Neural crest cell (in vitro differentiated cells): ENCODE results near the gene SLC25A21. TPM values are rescaled to one million over a fixed set of nuclear protein-coding genes. Genes with fewer than 3 reads are reported as not detected.

Experiments used
- DNase-seq: peaks from one replicate; pipeline ENCODE4 v3.0.0; 2021; ENCODE audit warnings: low read depth, mixed read lengths, low spot score
- H3K27ac Mint-ChIP-seq: one replicate; pipeline ENCODE4 v1.8.0; 2021; ENCODE audit warnings: mild to moderate bottlenecking, mixed read lengths; ENCODE audit not compliant: unreplicated experiment
- H3K27me3 Mint-ChIP-seq: 2 replicates; pipeline ENCODE4 v1.8.0; 2021; ENCODE audit warnings: low read depth, mild to moderate bottlenecking, mixed read lengths
- H3K36me3 Mint-ChIP-seq: 2 replicates; pipeline ENCODE4 v1.8.0; 2021; ENCODE audit warnings: low read depth, mild to moderate bottlenecking, mixed read lengths
- H3K4me1 Mint-ChIP-seq: 2 replicates; pipeline ENCODE4 v1.8.0; 2021; ENCODE audit warnings: mixed read lengths
- H3K4me3 Mint-ChIP-seq: one replicate; pipeline ENCODE4 v1.8.0; 2021; ENCODE audit warnings: mild to moderate bottlenecking, mixed read lengths
- H3K9me3 Mint-ChIP-seq: 2 replicates; pipeline ENCODE4 v1.8.0; 2021; ENCODE audit warnings: mixed read lengths
- CTCF ChIP-seq: fragments of 200-600 bp; sonication (generic); conservative IDR thresholded peaks from 2 replicates; pipeline ENCODE4 v1.5.0; 2021; ENCODE audit warnings: antibody characterized with exemption, mild to moderate bottlenecking
- total RNA-seq: library from RNA; stranded (reverse); gene quantifications from 2 replicates; pipeline ENCODE4 v1.2.1, GENCODE V29; 2021

The SLC25A21 gene
- total RNA-seq, 1 donor from 2014 or later = 2.2 TPM

GRCh38 chr14:36949371-36949770, 223.0 kb downstream of the SLC25A21 start:
- Mint-ChIP-seq H3K4me1 (peaks cover 3% of the 10 kb centered on the region), H3K27ac (no peak overlapping the region), H3K4me3 (no peak overlapping the region), H3K9me3 (no peaks in the 10 kb centered on the region), H3K27me3 (no peaks in the 10 kb centered on the region), H3K36me3 (no peaks in the 10 kb centered on the region)
- DNase-seq = no peak
- no peak for TF ChIP-seq CTCF

GRCh38 chr14:36948157-36948859, 224.1 kb downstream of the SLC25A21 start:
- H3K36me3 Mint-ChIP-seq = no peaks in the 10 kb centered on the region
- H3K4me1 Mint-ChIP-seq = peaks cover 3% of the 10 kb centered on the region
- no peak overlapping the region for H3K27ac Mint-ChIP-seq
- H3K27me3 Mint-ChIP-seq = peaks cover 2% of the 10 kb centered on the region
- no peak overlapping the region for H3K4me3 Mint-ChIP-seq
- H3K9me3 Mint-ChIP-seq = no peaks in the 10 kb centered on the region
- no peak for TF ChIP-seq CTCF
- no peak for DNase-seq

GRCh38 chr14:36947362-36947761, 225.0 kb downstream of the SLC25A21 start:
- TF ChIP-seq CTCF = no peak
- peaks cover 5% of the 10 kb centered on the region for H3K27me3 Mint-ChIP-seq
- no peak overlapping the region for H3K27ac Mint-ChIP-seq
- no peak for DNase-seq
- H3K9me3 Mint-ChIP-seq = no peaks in the 10 kb centered on the region
- no peaks in the 10 kb centered on the region for H3K36me3 Mint-ChIP-seq
- H3K4me3 Mint-ChIP-seq = no peak overlapping the region
- H3K4me1 Mint-ChIP-seq = peaks cover 3% of the 10 kb centered on the region

DNA sequence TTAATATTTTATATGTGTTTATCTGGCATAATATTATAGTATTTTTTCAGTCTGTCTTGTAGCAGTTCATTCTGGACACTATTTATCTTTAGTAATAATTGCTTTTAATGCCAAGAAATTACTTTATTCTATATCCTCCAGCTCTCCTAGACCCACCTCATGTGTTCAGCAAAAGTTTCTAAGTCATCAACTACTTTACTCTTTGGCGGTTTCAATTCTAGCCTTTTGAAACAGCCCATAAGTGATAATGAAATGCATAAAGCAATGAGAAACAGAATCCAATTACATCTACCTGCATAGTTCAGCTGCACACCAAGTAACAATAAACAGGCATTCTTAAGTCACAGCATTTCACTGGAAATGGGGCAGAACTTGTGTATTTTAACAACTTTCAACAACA, 225.5 kb downstream of the SLC25A21 start:
- no peaks in the 10 kb centered on the region for H3K36me3 Mint-ChIP-seq
- H3K4me1 Mint-ChIP-seq = peaks cover 3% of the 10 kb centered on the region
- peaks cover 8% of the 10 kb centered on the region for H3K27me3 Mint-ChIP-seq
- no peak overlapping the region for H3K27ac Mint-ChIP-seq
- H3K4me3 Mint-ChIP-seq = no peak overlapping the region
- no peak for TF ChIP-seq CTCF
- no peaks in the 10 kb centered on the region for H3K9me3 Mint-ChIP-seq
- no peak for DNase-seq

- H3K4me1 Mint-ChIP-seq = peaks cover 1% of the 10 kb centered on the region
- no peak for TF ChIP-seq CTCF
- H3K27ac Mint-ChIP-seq = no peak overlapping the region
- no peaks in the 10 kb centered on the region for H3K36me3 Mint-ChIP-seq
- H3K4me3 Mint-ChIP-seq = no peak overlapping the region
- H3K27me3 Mint-ChIP-seq = peaks cover 18% of the 10 kb centered on the region
- no peak for DNase-seq
- no peaks in the 10 kb centered on the region for H3K9me3 Mint-ChIP-seq
Measured at GRCh38 chr14:36944307-36945010, 227.9 kb downstream of the SLC25A21 start.
